Endothelial cell of umbilical vein (primary cell): ENCODE measurements around the gene TRPC5OS. TPM values are rescaled to one million over a fixed set of nuclear protein-coding genes. Genes with fewer than 3 reads are reported as not detected.

Experiments
- BruUV-seq: library from RNA; stranded (reverse); fragments of 400-500 nt; replicated peaks from 2 replicates; lab custom pipeline; 2021; lab: Mats Ljungman, UMichigan
- CTCF ChIA-PET: fragments of 300-600, 350-600 bp; sonication (Branson Sonifier 250); formaldehyde crosslinking; loops from one replicate; lab custom pipeline; 2021; ENCODE audit warnings: antibody characterized with exemption, inconsistent platforms; lab: Charles Lee
- POLR2A ChIA-PET: fragments of 300-600, 350-600 bp; sonication (Branson Sonifier 250); formaldehyde crosslinking; loops from one replicate; lab custom pipeline; 2021; ENCODE audit warnings: antibody characterized with exemption, inconsistent platforms; lab: Charles Lee
- DNase-seq: peaks from one replicate; pipeline ENCODE4 v3.0.0-alpha.2; 2011; ENCODE audit warnings: low read depth, low spot score
- FAIRE-seq: peaks from 2 replicates; lab custom pipeline; 2011; peaks lifted over from hg19 to GRCh38; lab: Jason Lieb, UNC
- H2AFZ ChIP-seq: 2 replicates; pipeline ENCODE4 v1.6.0; 2012; ENCODE audit warnings: low read depth, low read length, control low read depth, inconsistent platforms
- H3K27ac ChIP-seq: 2 replicates; pipeline ENCODE4 v1.5.1; 2011; ENCODE audit warnings: low read depth, mild to moderate bottlenecking, control low read depth, low read length, moderate library complexity; ENCODE audit not compliant: insufficient read depth
- H3K27me3 ChIP-seq, 2 experiments: 2 replicates each; pipeline versions ENCODE4 v1.6.0 to v1.6.1; 2011; ENCODE audit warnings: low read length in 2 of 2, mixed read lengths in 1 of 2; ENCODE audit not compliant: control insufficient read depth in 2 of 2, insufficient read depth in 2 of 2
- H3K36me3 ChIP-seq, 2 experiments: 2 replicates in 1 of 2; 3 replicates in 1 of 2; pipeline ENCODE4 v1.5.1; 2011; ENCODE audit warnings: low read length in 2 of 2, mild to moderate bottlenecking in 1 of 2, moderate library complexity in 1 of 2; ENCODE audit not compliant: control insufficient read depth in 2 of 2, insufficient read depth in 2 of 2; ENCODE audit errors: extremely low read depth in 1 of 2
- H3K4me1 ChIP-seq: 3 replicates; pipeline ENCODE4 v1.5.1; 2011; ENCODE audit warnings: mild to moderate bottlenecking, low read length; ENCODE audit not compliant: control insufficient read depth, insufficient read depth; ENCODE audit errors: extremely low read depth
- H3K4me2 ChIP-seq: 2 replicates; pipeline ENCODE4 v1.6.1; 2011; ENCODE audit warnings: low read length, control low read depth, mixed read lengths; ENCODE audit not compliant: insufficient read depth
- H3K4me3 ChIP-seq, 3 experiments: fragments of 200-600 bp in 1 of 3; sonication (generic), shearing (Covaris generic) in 1 of 3; replicated peaks in 1 of 3; 2 replicates each; pipeline ENCODE4 v1.5.1; 2011 to 2016; ENCODE audit warnings: control low read depth in 3 of 3, low read length in 3 of 3, mild to moderate bottlenecking in 2 of 3, inconsistent platforms in 1 of 3, low read depth in 1 of 3, moderate library complexity in 1 of 3; ENCODE audit not compliant: insufficient read depth in 1 of 3
- H3K79me2 ChIP-seq: 2 replicates; pipeline ENCODE4 v1.6.0; 2012; ENCODE audit warnings: low read length, inconsistent platforms; ENCODE audit not compliant: control insufficient read depth, insufficient read depth
- H3K9ac ChIP-seq: replicated peaks from 2 replicates; pipeline ENCODE3; 2011; ENCODE audit warnings: low read length, control low read depth; ENCODE audit not compliant: insufficient read depth; ENCODE audit errors: extremely low read depth
- H3K9me1 ChIP-seq: replicated peaks from 3 replicates; pipeline ENCODE4 v1.6.0; 2011; ENCODE audit warnings: mild to moderate bottlenecking, low read length; ENCODE audit not compliant: control insufficient read depth, insufficient read depth; ENCODE audit errors: extremely low read depth
- H3K9me3 ChIP-seq: replicated peaks from 2 replicates; pipeline ENCODE4 v1.5.1; 2012; ENCODE audit warnings: low read length, inconsistent platforms; ENCODE audit not compliant: control insufficient read depth, insufficient read depth
- H4K20me1 ChIP-seq: replicated peaks from 2 replicates; pipeline ENCODE3; 2011; ENCODE audit warnings: mild to moderate bottlenecking, low read length; ENCODE audit not compliant: control insufficient read depth, insufficient read depth; ENCODE audit errors: extremely low read depth
- CTCF ChIP-seq, 2 donors: IDR thresholded peaks; 1 replicate in 1 of 2; 2 replicates in 1 of 2; pipeline ENCODE4 v1.5.1; 2011; ENCODE audit warnings: low read length in 2 of 2, mild to moderate bottlenecking in 2 of 2, moderate library complexity in 2 of 2, control low read depth in 1 of 2, inconsistent platforms in 1 of 2, low read depth in 1 of 2; ENCODE audit not compliant: insufficient read depth in 1 of 2; ENCODE audit errors: extremely low read depth in 1 of 2
- EZH2 ChIP-seq: IDR thresholded peaks from 2 replicates; pipeline ENCODE4 v1.6.1; 2012; ENCODE audit warnings: borderline replicate concordance, low read depth, mild to moderate bottlenecking, moderate library complexity, low read length, inconsistent platforms; ENCODE audit not compliant: severe bottlenecking
- FOS ChIP-seq: IDR thresholded peaks from 2 replicates; pipeline ENCODE4 v1.6.1; 2011; ENCODE audit warnings: mild to moderate bottlenecking, low read length, moderate library complexity, borderline replicate concordance; ENCODE audit not compliant: insufficient read depth
- GATA2 ChIP-seq: IDR thresholded peaks from 2 replicates; pipeline ENCODE4 v1.7.0; 2011; ENCODE audit warnings: low read depth, mild to moderate bottlenecking, moderate library complexity, mixed read lengths, low read length; ENCODE audit not compliant: insufficient read length, insufficient read depth
- JUN ChIP-seq: IDR thresholded peaks from 2 replicates; pipeline ENCODE4 v1.6.1; 2011; ENCODE audit warnings: borderline replicate concordance, low read depth; ENCODE audit not compliant: insufficient read length, insufficient read depth
- MYC ChIP-seq: IDR thresholded peaks from one replicate; pipeline ENCODE4 v1.6.1; 2011; ENCODE audit warnings: mild to moderate bottlenecking, low read depth, low read length
- POLR2A ChIP-seq: IDR thresholded peaks from 2 replicates; pipeline ENCODE4 v1.6.1; 2012; ENCODE audit warnings: low read depth, mild to moderate bottlenecking, control low read depth, low read length
- POLR2AphosphoS5 ChIP-seq: IDR thresholded peaks from 2 replicates; pipeline ENCODE4 v1.6.1; 2012; ENCODE audit warnings: low read depth, mild to moderate bottlenecking, control low read depth, low read length, moderate library complexity; ENCODE audit not compliant: insufficient read depth
- dilution Hi-C: fragments of 300-500 bp; cut with MboI; formaldehyde crosslinking; loops from one replicate; pipeline ENCODE4 v1.15.0; 2019; ENCODE audit warnings: low sequenced_read_pairs; ENCODE audit not compliant: extremely low pct_ligation_motif_present
- intact Hi-C: fragments of 100-400 bp; cut with micrococcal nuclease; formaldehyde crosslinking; loops from one replicate; pipeline ENCODE4 v1.10.0; 2022
- polyA plus RNA-seq, 4 experiments: library from polyadenylated mRNA; depleted of rRNA in 3 of 4; stranded (reverse) in 3 of 4; unstranded in 1 of 4; fragments of >200 nt; gene quantifications; 2 replicates each; pipeline versions ENCODE4 v1.2.1 to v1.2.3, GENCODE V29; 2011 to 2012; ENCODE audit warnings: missing spikeins in 1 of 4
- total RNA-seq: library from RNA; stranded (reverse); gene quantifications from 2 replicates; pipeline ENCODE4 v1.2.3, GENCODE V29; 2021
- TF ChIP-seq, protein P1 (sequence below): IDR thresholded peaks from 2 replicates; pipeline ENCODE4 v1.6.1; 2011; ENCODE audit not compliant: insufficient read depth, insufficient read length

TRPC5OS gene
- total and polyA plus RNA-seq, 2 donors (not counting 3 experiments of a cell fraction or from before 2014, with no cell fraction given), result not detected

GRCh38 chrX:111892375-111892774, 16.4 kb downstream of the TRPC5OS start:
- Histone ChIP-seq H2AFZ (no peak overlapping the region), H3K79me2 (no peaks in the 10 kb centered on the region), H3K9ac (no peak overlapping the region), H3K9me3 (no peaks in the 10 kb centered on the region), H3K4me2 (no peak overlapping the region), H3K27me3 (no peaks in the 10 kb centered on the region), H3K4me1 (no peaks in the 10 kb centered on the region), H3K4me3 (no peak overlapping the region), H3K36me3 (no peaks in the 10 kb centered on the region), H3K9me1 (no peaks in the 10 kb centered on the region), H3K27ac (no peak overlapping the region), H4K20me1 (no peaks in the 10 kb centered on the region)
- BruUV-seq, result no TSS peak
- intact Hi-C loops, result no loop called here
- dilution Hi-C loops, result no loop called here
- DNase-seq, result no peak
- FAIRE-seq, result no peak
- ChIA-PET POLR2A (no interaction called here), CTCF (no interaction called here)
- no peak for TF ChIP-seq CTCF (IDR thresholded peaks at IDR 0.05; ENCODE audit: extremely low read depth in 1 of 2, insufficient read depth in 1 of 2, low read depth in 1 of 2, low read length in 2 of 2)
- no peak for TF ChIP-seq POLR2A
- TF ChIP-seq EZH2, result no peak

DNA sequence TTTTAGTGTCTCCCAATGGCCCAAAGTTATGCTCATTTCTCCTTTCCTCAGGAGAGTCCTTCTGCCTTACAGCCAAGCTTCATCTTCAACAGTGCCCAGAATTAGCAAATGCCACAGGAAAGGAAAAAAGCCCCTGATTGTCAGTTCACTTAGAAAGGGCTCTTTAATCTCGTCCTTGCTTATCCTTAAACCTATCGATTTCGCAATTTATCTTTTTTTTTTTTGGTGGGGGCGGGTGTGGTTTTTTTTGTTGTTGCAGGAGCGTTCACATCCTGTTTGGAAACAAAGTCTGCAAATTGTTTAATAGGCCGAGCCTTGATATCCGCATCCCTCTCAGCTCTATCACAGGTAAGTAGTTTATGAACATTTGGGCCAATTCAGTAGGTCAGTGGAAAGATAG, 20.2 kb downstream of the TRPC5OS start:
- no peak for FAIRE-seq
- Histone ChIP-seq H3K9ac (no peak overlapping the region), H2AFZ (no peak overlapping the region), H3K4me1 (no peaks in the 10 kb centered on the region), H3K9me3 (no peaks in the 10 kb centered on the region), H3K79me2 (no peaks in the 10 kb centered on the region), H3K9me1 (no peaks in the 10 kb centered on the region), H3K27ac (no peak overlapping the region), H3K4me3 (no peak overlapping the region), H4K20me1 (no peaks in the 10 kb centered on the region), H3K27me3 (no peaks in the 10 kb centered on the region), H3K36me3 (no peaks in the 10 kb centered on the region), H3K4me2 (no peak overlapping the region)
- ChIA-PET POLR2A (no interaction called here), CTCF (no interaction called here)
- TF ChIP-seq POLR2A (no peak), FOS (no peak), CTCF (IDR thresholded peaks at IDR 0.05; ENCODE audit: extremely low read depth in 1 of 2, insufficient read depth in 1 of 2, low read depth in 1 of 2, low read length in 2 of 2) (no peak), GATA2 (no peak), POLR2AphosphoS5 (no peak), EZH2 (no peak), JUN (no peak), MYC (no peak)
- TF ChIP-seq, protein P1, sequence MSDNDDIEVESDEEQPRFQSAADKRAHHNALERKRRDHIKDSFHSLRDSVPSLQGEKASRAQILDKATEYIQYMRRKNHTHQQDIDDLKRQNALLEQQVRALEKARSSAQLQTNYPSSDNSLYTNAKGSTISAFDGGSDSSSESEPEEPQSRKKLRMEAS, result no peak
- no peak for DNase-seq
- intact Hi-C loops (no loop called here), dilution Hi-C loops (no loop called here)
- no TSS peak for BruUV-seq
